Measurements from ENCODE around the gene RTTN.

RTTN gene

DNA sequence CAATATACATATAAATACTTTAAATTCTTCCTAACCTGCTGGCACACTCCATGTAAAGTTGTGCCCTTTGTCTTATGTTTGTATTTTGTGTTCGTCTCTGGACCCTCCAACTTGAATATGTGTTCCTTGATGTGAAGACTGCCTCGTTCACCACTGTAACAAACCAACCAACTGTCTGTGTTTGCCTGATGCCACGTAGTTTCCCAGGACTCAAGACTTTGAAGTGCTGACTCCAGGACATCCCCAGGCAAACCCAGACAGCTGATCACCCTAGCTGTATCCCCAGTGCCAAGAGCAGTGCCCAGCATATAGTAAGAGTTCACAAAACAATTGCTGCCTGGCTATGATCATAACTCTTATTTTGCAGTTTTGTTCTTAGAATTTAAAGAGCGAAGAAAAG is 242.3 kb downstream of the RTTN start:
- H3K4me3 ChIP-seq (ENCODE audit: low read depth in 1 of 2, low read length in 1 of 2): no peak overlapping the region
- no peak for TF ChIP-seq CTCF (IDR thresholded peaks at IDR 0.05)
- H3K4me1 ChIP-seq (ENCODE audit: control insufficient read depth in 1 of 2, insufficient read depth in 1 of 2, low read depth in 1 of 2, low read length in 1 of 2): no peaks in the 10 kb centered on the region
- H3K9me3 ChIP-seq: no peaks in the 10 kb centered on the region
- H3K27ac ChIP-seq: no peak overlapping the region
- H3K36me3 ChIP-seq: no peaks in the 10 kb centered on the region
- no peaks in the 10 kb centered on the region for H3K27me3 ChIP-seq

GRCh38 chr18:69961718-69962117 is 243.8 kb downstream of the RTTN start:
- Histone ChIP-seq H3K36me3 (no peaks in the 10 kb centered on the region), H3K4me3 (ENCODE audit: low read depth in 1 of 2, low read length in 1 of 2) (no peak overlapping the region), H3K27me3 (no peaks in the 10 kb centered on the region), H3K27ac (no peak overlapping the region), H3K4me1 (ENCODE audit: control insufficient read depth in 1 of 2, insufficient read depth in 1 of 2, low read depth in 1 of 2, low read length in 1 of 2) (no peaks in the 10 kb centered on the region), H3K9me3 (no peaks in the 10 kb centered on the region)
- TF ChIP-seq CTCF (IDR thresholded peaks at IDR 0.05): no peak

- TF ChIP-seq CTCF (IDR thresholded peaks at IDR 0.05): no peak
- no peaks in the 10 kb centered on the region for H3K4me1 ChIP-seq (ENCODE audit: control insufficient read depth in 1 of 2, insufficient read depth in 1 of 2, low read depth in 1 of 2, low read length in 1 of 2)
- H3K27me3 ChIP-seq: no peaks in the 10 kb centered on the region
- no peaks in the 10 kb centered on the region for H3K36me3 ChIP-seq
- no peak overlapping the region for H3K4me3 ChIP-seq (ENCODE audit: low read depth in 1 of 2, low read length in 1 of 2)
- no peaks in the 10 kb centered on the region for H3K9me3 ChIP-seq
- no peak overlapping the region for H3K27ac ChIP-seq
Measured at GRCh38 chr18:69958422-69958821, 247.1 kb downstream of the RTTN start.

- Histone ChIP-seq H3K9me3 (no peaks in the 10 kb centered on the region), H3K4me3 (ENCODE audit: low read depth in 1 of 2, low read length in 1 of 2) (no peak overlapping the region), H3K4me1 (ENCODE audit: control insufficient read depth in 1 of 2, insufficient read depth in 1 of 2, low read depth in 1 of 2, low read length in 1 of 2) (no peaks in the 10 kb centered on the region), H3K27me3 (no peaks in the 10 kb centered on the region), H3K36me3 (no peaks in the 10 kb centered on the region), H3K27ac (no peak overlapping the region)
- TF ChIP-seq CTCF (IDR thresholded peaks at IDR 0.05): no peak
Measured at GRCh38 chr18:69957747-69958146, 247.7 kb downstream of the RTTN start.

- no peak overlapping the region for H3K4me3 ChIP-seq (ENCODE audit: low read depth in 1 of 2, low read length in 1 of 2)
- no peak for TF ChIP-seq CTCF (IDR thresholded peaks at IDR 0.05)
- no peaks in the 10 kb centered on the region for H3K9me3 ChIP-seq
- no peaks in the 10 kb centered on the region for H3K27me3 ChIP-seq
- no peaks in the 10 kb centered on the region for H3K4me1 ChIP-seq (ENCODE audit: control insufficient read depth in 1 of 2, insufficient read depth in 1 of 2, low read depth in 1 of 2, low read length in 1 of 2)
- H3K27ac ChIP-seq: no peak overlapping the region
- no peaks in the 10 kb centered on the region for H3K36me3 ChIP-seq
Measured at GRCh38 chr18:69956665-69957620, 248.5 kb downstream of the RTTN start.

Measured in neutrophil (primary cell).